Calu3 (cell line): ENCODE measurements around the gene ACTR2. TPM values are rescaled to one million over a fixed set of nuclear protein-coding genes. Genes with fewer than 3 reads are reported as not detected.

Experiments
- BruUV-seq: library from RNA; stranded (reverse); fragments of 400-500 nt; replicated peaks from 2 replicates; lab custom pipeline; 2021; lab: Mats Ljungman, UMichigan
- CTCF ChIA-PET: fragments of 300-600 bp; sonication (Branson Sonifier 250); formaldehyde crosslinking; loops from one replicate; lab custom pipeline; 2022; ENCODE audit warnings: antibody characterized with exemption; lab: Charles Lee
- DNase-seq: peaks from one replicate; pipeline ENCODE4 v3.0.0; 2022
- H3K27ac Mint-ChIP-seq: one replicate; pipeline ENCODE4 v1.8.0; 2022; ENCODE audit warnings: mixed read lengths; ENCODE audit not compliant: unreplicated experiment
- H3K27me3 Mint-ChIP-seq: one replicate; pipeline ENCODE4 v1.8.0; 2022; ENCODE audit warnings: mixed read lengths; ENCODE audit not compliant: unreplicated experiment
- H3K36me3 Mint-ChIP-seq: one replicate; pipeline ENCODE4 v1.8.0; 2022; ENCODE audit warnings: mild to moderate bottlenecking, moderate library complexity, mixed read lengths; ENCODE audit not compliant: insufficient read depth, unreplicated experiment
- H3K4me1 Mint-ChIP-seq: one replicate; pipeline ENCODE4 v1.8.0; 2022; ENCODE audit warnings: mild to moderate bottlenecking, low read depth, mixed read lengths; ENCODE audit not compliant: unreplicated experiment
- H3K4me3 Mint-ChIP-seq: one replicate; pipeline ENCODE4 v1.8.0; 2022; ENCODE audit warnings: mild to moderate bottlenecking, low read depth, moderate library complexity, mixed read lengths; ENCODE audit not compliant: unreplicated experiment
- H3K9me3 Mint-ChIP-seq: one replicate; pipeline ENCODE4 v1.8.0; 2022; ENCODE audit warnings: low read depth, mixed read lengths; ENCODE audit not compliant: unreplicated experiment
- intact Hi-C: fragments of 100-400 bp; cut with micrococcal nuclease; formaldehyde crosslinking; loops from one replicate; pipeline ENCODE4 v1.10.0; 2022; ENCODE audit not compliant: unreplicated experiment
- total RNA-seq: library from RNA; stranded (reverse); gene quantifications from 2 replicates; pipeline ENCODE4 v1.2.3, GENCODE V29; 2022
- TF ChIP-seq, protein P1 (sequence below): fragments of 200-600 bp; IDR thresholded peaks from one replicate; pipeline ENCODE4 v1.8.0; 2022; ENCODE audit warnings: antibody characterized with exemption; ENCODE audit not compliant: unreplicated experiment

Gene ACTR2
- total RNA-seq, 1 experiment from 2014 or later: 240 TPM

DNA sequence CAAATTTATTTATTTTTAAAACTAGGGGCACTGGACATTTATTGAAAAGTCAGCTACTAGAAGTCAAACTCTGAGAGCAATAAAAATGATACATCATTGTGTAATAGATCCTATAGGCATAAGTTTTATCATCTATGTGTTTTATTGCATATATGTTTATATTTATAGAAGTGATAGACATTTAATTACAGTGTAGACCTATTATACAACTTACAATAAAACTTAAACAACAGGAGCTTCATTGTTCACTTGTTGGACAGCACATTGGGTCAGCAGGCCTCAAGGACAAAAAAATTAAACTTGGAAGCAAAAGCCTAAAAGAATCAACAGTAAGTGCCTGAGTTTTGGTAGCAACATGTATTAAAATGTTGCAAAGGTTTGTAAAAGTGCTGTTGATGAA lies 15.0 kb upstream of the ACTR2 start:
- no peaks in the 10 kb centered on the region for H3K9me3 Mint-ChIP-seq
- no TSS peak for BruUV-seq
- intact Hi-C loops: no loop called here
- H3K4me1 Mint-ChIP-seq: no peaks in the 10 kb centered on the region
- no peak overlapping the region for H3K4me3 Mint-ChIP-seq
- no peaks in the 10 kb centered on the region for H3K36me3 Mint-ChIP-seq
- TF ChIP-seq, protein P1, sequence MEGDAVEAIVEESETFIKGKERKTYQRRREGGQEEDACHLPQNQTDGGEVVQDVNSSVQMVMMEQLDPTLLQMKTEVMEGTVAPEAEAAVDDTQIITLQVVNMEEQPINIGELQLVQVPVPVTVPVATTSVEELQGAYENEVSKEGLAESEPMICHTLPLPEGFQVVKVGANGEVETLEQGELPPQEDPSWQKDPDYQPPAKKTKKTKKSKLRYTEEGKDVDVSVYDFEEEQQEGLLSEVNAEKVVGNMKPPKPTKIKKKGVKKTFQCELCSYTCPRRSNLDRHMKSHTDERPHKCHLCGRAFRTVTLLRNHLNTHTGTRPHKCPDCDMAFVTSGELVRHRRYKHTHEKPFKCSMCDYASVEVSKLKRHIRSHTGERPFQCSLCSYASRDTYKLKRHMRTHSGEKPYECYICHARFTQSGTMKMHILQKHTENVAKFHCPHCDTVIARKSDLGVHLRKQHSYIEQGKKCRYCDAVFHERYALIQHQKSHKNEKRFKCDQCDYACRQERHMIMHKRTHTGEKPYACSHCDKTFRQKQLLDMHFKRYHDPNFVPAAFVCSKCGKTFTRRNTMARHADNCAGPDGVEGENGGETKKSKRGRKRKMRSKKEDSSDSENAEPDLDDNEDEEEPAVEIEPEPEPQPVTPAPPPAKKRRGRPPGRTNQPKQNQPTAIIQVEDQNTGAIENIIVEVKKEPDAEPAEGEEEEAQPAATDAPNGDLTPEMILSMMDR: no peak
- CTCF ChIA-PET: interaction anchor here (1.0 kb wide), 1 partner anchor 26 kb away, joined by 3 read pairs; no protein-coding TSS in a partner anchor
- no peak for DNase-seq
- no peaks in the 10 kb centered on the region for H3K27me3 Mint-ChIP-seq
- H3K27ac Mint-ChIP-seq: no peak overlapping the region

DNA sequence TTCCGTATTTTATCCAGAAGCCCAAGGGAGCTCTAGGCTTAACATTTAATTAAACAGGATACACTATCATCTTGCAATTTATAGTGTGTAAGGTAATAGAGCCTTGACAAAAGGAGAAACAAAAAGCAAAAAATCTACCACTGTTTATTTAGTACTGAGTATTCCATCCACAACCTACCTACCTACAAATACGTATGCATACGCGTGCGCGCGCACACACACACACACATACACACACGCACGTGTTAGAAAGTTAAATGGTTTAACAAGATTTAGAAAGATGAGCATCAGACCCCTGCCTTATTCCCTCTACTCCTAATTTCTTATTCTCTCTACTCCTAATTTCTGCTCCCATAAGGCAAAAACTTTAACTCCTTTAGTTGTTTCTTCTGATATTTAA lies 14.6 kb upstream of the ACTR2 start:
- H3K4me3 Mint-ChIP-seq: no peak overlapping the region
- H3K27ac Mint-ChIP-seq: no peak overlapping the region
- TF ChIP-seq, protein P1: no peak
- H3K4me1 Mint-ChIP-seq: no peaks in the 10 kb centered on the region
- CTCF ChIA-PET: interaction anchor here (1.0 kb wide), 1 partner anchor 26 kb away, joined by 3 read pairs; no protein-coding TSS in a partner anchor
- intact Hi-C loops: no loop called here
- no peaks in the 10 kb centered on the region for H3K9me3 Mint-ChIP-seq
- no TSS peak for BruUV-seq
- no peaks in the 10 kb centered on the region for H3K36me3 Mint-ChIP-seq
- DNase-seq: no peak
- no peaks in the 10 kb centered on the region for H3K27me3 Mint-ChIP-seq

DNA sequence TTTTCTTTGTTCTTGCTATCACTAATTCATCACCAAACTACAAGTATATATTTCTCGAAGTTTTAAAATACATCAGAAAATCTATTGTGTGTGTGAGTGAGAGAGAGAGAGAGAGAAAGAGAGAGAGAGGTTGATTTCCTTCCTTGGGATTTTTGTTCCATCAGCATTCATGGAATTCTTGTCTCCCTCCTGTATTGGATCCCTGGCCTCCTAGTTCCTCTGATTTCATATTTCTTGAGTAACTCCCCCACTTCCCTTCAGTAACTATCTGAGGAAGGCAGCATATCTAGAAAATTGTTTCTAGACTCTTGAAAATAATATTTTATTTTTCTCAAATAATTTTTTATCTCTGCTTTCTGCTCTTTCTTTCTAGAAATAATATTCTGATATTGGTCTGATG lies 13.3 kb upstream of the ACTR2 start:
- Mint-ChIP-seq H3K36me3 (no peaks in the 10 kb centered on the region), H3K27ac (no peak overlapping the region), H3K4me3 (no peak overlapping the region), H3K27me3 (no peaks in the 10 kb centered on the region), H3K9me3 (no peaks in the 10 kb centered on the region), H3K4me1 (no peaks in the 10 kb centered on the region)
- no TSS peak for BruUV-seq
- TF ChIP-seq, protein P1: no peak
- intact Hi-C loops: no loop called here
- CTCF ChIA-PET: no interaction called here
- no peak for DNase-seq

- CTCF ChIA-PET: no interaction called here
Measured at GRCh38 chr2:65214843-65215242, 12.8 kb upstream of the ACTR2 start.

More at GRCh38 chr2:65214843-65215242, 12.8 kb upstream of the ACTR2 start:
- Mint-ChIP-seq H3K36me3 (no peaks in the 10 kb centered on the region), H3K27me3 (no peaks in the 10 kb centered on the region), H3K4me1 (no peaks in the 10 kb centered on the region), H3K27ac (no peak overlapping the region), H3K4me3 (no peak overlapping the region), H3K9me3 (no peaks in the 10 kb centered on the region)
- intact Hi-C loops: no loop called here
- BruUV-seq: no TSS peak
- TF ChIP-seq, protein P1: no peak
- no peak for DNase-seq
